Tibial nerve (tissue), 4 donors: ENCODE measurements around the gene TLR9. TPM values are rescaled to one million over a fixed set of nuclear protein-coding genes. Genes with fewer than 3 reads are reported as not detected.

Source experiments
- DNase-seq, 2 donors: peaks; one replicate each; pipeline ENCODE4 v3.0.0-alpha.2; 2019; ENCODE audit warnings: low spot score in 2 of 2
- H3K27ac ChIP-seq, 4 donors: fragments of 200-600 bp; sonication (generic) in 3 of 4; one replicate each; pipeline ENCODE4 v1.5.1; 2017 to 2019; ENCODE audit warnings: mild to moderate bottlenecking in 1 of 4
- H3K27me3 ChIP-seq, 2 donors: fragments of 200-600 bp; sonication (generic) in 1 of 2; one replicate each; pipeline versions ENCODE4 v1.5.1 to v1.6.0; 2017 to 2019
- H3K36me3 ChIP-seq, 3 donors: fragments of 200-600 bp; sonication (generic); one replicate each; pipeline ENCODE4 v1.5.1; 2018 to 2019
- H3K4me1 ChIP-seq, 4 donors: fragments of 200-600 bp; sonication (generic) in 3 of 4; one replicate each; pipeline ENCODE4 v1.5.1; 2017 to 2019
- H3K4me3 ChIP-seq, 4 donors: fragments of 200-600 bp; sonication (generic) in 3 of 4; one replicate each; pipeline ENCODE4 v1.5.1; 2017 to 2019; ENCODE audit warnings: mild to moderate bottlenecking in 1 of 4, moderate library complexity in 1 of 4
- H3K9me3 ChIP-seq, 4 donors: fragments of 200-600 bp; sonication (generic) in 3 of 4; one replicate each; pipeline ENCODE4 v1.5.1; 2017 to 2019
- CTCF ChIP-seq, 5 experiments: fragments of 200-600 bp in 3 of 5; fragments of 450-650 bp in 2 of 5; sonication (generic) in 3 of 5; IDR thresholded peaks; one replicate each; pipeline ENCODE4 v1.5.1; 2016 to 2019; ENCODE audit warnings: antibody characterized with exemption in 5 of 5, mild to moderate bottlenecking in 3 of 5, moderate library complexity in 2 of 5
- EP300 ChIP-seq, 2 donors: sonication (generic); formaldehyde crosslinking; IDR thresholded peaks; one replicate each; pipeline ENCODE4 v1.6.1; 2017; ENCODE audit warnings: antibody characterized with exemption in 2 of 2, mild to moderate bottlenecking in 1 of 2
- POLR2A ChIP-seq, 2 donors: fragments of 450-650 bp; IDR thresholded peaks; one replicate each; pipeline ENCODE4 v1.6.1; 2017; ENCODE audit warnings: antibody characterized with exemption in 2 of 2, mild to moderate bottlenecking in 2 of 2, moderate library complexity in 2 of 2
- WGBS, 2 donors: methylation state at CpG; one replicate each; pipeline ENCODE4 v1.1.5; 2018; 5-methylcytosine and 5-hydroxymethylcytosine counted together
- total RNA-seq, 4 donors: library from RNA; depleted of rRNA; stranded (reverse); fragments of >200 nt; gene quantifications; one replicate each; pipeline ENCODE4 v1.1.0, GENCODE V29; 2016

TLR9 gene
- total RNA-seq, 4 donors from 2014 or later = 0.30 to 0.39 TPM; not detected in 2

GRCh38 chr3:52202384-52203077 is 22.9 kb downstream of the TLR9 start:
- peaks cover 0 to 44% (median 15%) of the 10 kb centered on the region in 4 donors for H3K4me1 ChIP-seq
- TF ChIP-seq POLR2A (IDR thresholded peaks at IDR 0.05) (no peak), CTCF (IDR thresholded peaks at IDR 0.05) (no peak), EP300 (IDR thresholded peaks at IDR 0.05) (no peak)
- H3K9me3 ChIP-seq = no peaks in the 10 kb centered on the region
- H3K27me3 ChIP-seq = no peaks in the 10 kb centered on the region
- DNase-seq = no peak
- H3K4me3 ChIP-seq = no peak overlapping the region
- no peak overlapping the region for H3K27ac ChIP-seq
- WGBS, 2 donors = 82 to 84% methylated on average over 4 of the region's 4 CpGs
- peaks cover 0 to 60% (median 4%) of the 10 kb centered on the region in 3 donors for H3K36me3 ChIP-seq

GRCh38 chr3:52200981-52201679 is 24.3 kb downstream of the TLR9 start:
- peaks cover 0 to 46% (median 4%) of the 10 kb centered on the region in 3 donors for H3K36me3 ChIP-seq
- WGBS, 2 donors = 89 to 90% methylated on average over 5 of the region's 5 CpGs

GRCh38 chr3:52198643-52199608 is 26.5 kb downstream of the TLR9 start:
- Histone ChIP-seq H3K27me3 (no peaks in the 10 kb centered on the region), H3K9me3 (no peaks in the 10 kb centered on the region), H3K4me1 (peaks cover 0 to 67% (median 30%) of the 10 kb centered on the region in 4 donors), H3K36me3 (peaks cover 0 to 24% (median 4%) of the 10 kb centered on the region in 3 donors), H3K27ac (peak overlapping the region; percentile 16 to 90 (median 88)), H3K4me3 (peak overlapping the region; percentile 69 to 96 (median 94))
- TF ChIP-seq EP300 (IDR thresholded peaks at IDR 0.05) (no peak), POLR2A (IDR thresholded peaks at IDR 0.05) (no peak), CTCF (IDR thresholded peaks at IDR 0.05) (no peak)
- no peak for DNase-seq
- WGBS, 2 donors = 41 to 48% methylated on average over 14 of the region's 14 CpGs

More at GRCh38 chr3:52200981-52201679, 24.3 kb downstream of the TLR9 start:
- no peaks in the 10 kb centered on the region for H3K27me3 ChIP-seq
- H3K4me1 ChIP-seq = peaks cover 0 to 58% (median 27%) of the 10 kb centered on the region in 4 donors
- no peaks in the 10 kb centered on the region for H3K9me3 ChIP-seq
- no peak for TF ChIP-seq POLR2A (IDR thresholded peaks at IDR 0.05)
- no peak for TF ChIP-seq EP300 (IDR thresholded peaks at IDR 0.05)
- no peak for TF ChIP-seq CTCF (IDR thresholded peaks at IDR 0.05)
- no peak for DNase-seq
- no peak overlapping the region for H3K4me3 ChIP-seq
- H3K27ac ChIP-seq = no peak overlapping the region

GRCh38 chr3:52197842-52198625 is 27.4 kb downstream of the TLR9 start, which contains the start of gene ALAS1:
ALAS1 (plus strand) TSS chr3:52198160; CDS start chr3:52199242, 1,082 bp downstream.
- Histone ChIP-seq H3K4me1 (peaks cover 0 to 71% (median 30%) of the 10 kb centered on the region in 4 donors), H3K9me3 (no peaks in the 10 kb centered on the region), H3K4me3 (peak within 1 kb of the TSS; percentile 69 to 96 (median 94)), H3K27me3 (no peaks in the 10 kb centered on the region), H3K27ac (peak within 1 kb of the TSS; percentile 16 to 90 (median 88)), H3K36me3 (peaks cover 0 to 15% (median 4%) of the 10 kb centered on the region in 3 donors)
- DNase-seq = peak; percentile 87 to 88
- 0 to 1% methylated on average over 47 to 67 of the region's 71 CpGs for WGBS, 2 donors
- TF ChIP-seq CTCF (IDR thresholded peaks at IDR 0.05) = peak in 2 of 5 experiments; percentile 56 to 60
- TF ChIP-seq POLR2A (IDR thresholded peaks at IDR 0.05) = peak; percentile 64 to 93
- peak; percentile 91 to 95 for TF ChIP-seq EP300 (IDR thresholded peaks at IDR 0.05)
